Measurements from ENCODE around the gene NKAPL.
"Not testable (repeated sequence)": the region's sequence is repeated elsewhere in the genome, so short reads cannot be mapped to it uniquely, and the experiment has no call there.

Gene NKAPL

GRCh38 chr6:28303570-28303969 lies 44.5 kb downstream of the NKAPL start:
- DNase-seq = no peak

GRCh38 chr6:28306363-28306762 lies 47.3 kb downstream of the NKAPL start:
- not testable (repeated sequence) for DNase-seq
